IMR-90 (cell line): ENCODE results near the gene ST6GALNAC3. TPM values are rescaled to one million over a fixed set of nuclear protein-coding genes. Genes with fewer than 3 reads are reported as not detected.

Experiments used
- ATAC-seq: fragments of 200-7000 bp; cut with Tn5 transposase; 2 replicates; pipeline ENCODE4 v1.9.1; 2020; ENCODE audit warnings: low read depth, mild to moderate bottlenecking, moderate library complexity
- BruUV-seq: library from RNA; stranded (reverse); fragments of 400-500 nt; replicated peaks from 2 replicates; lab custom pipeline; 2021; lab: Mats Ljungman, UMichigan
- CTCF ChIA-PET: fragments of 300-600 bp; formaldehyde crosslinking; extraction: SDS; loops from one replicate; lab custom pipeline; 2021; ENCODE audit warnings: antibody characterized with exemption; lab: Yijun Ruan, JAX
- POLR2A ChIA-PET: fragments of 300-600 bp; sonication (Branson Sonifier 250); formaldehyde crosslinking; loops from one replicate; lab custom pipeline; 2022; ENCODE audit warnings: antibody characterized with exemption; ENCODE audit not compliant: unreplicated experiment; lab: Charles Lee
- DNase-seq: peaks from one replicate; pipeline ENCODE4 v3.0.0; 2013
- H2AFZ ChIP-seq: replicated peaks from 2 replicates; pipeline ENCODE3; 2013; ENCODE audit warnings: low read length, mild to moderate bottlenecking; ENCODE audit not compliant: poor library complexity
- H2AK5ac ChIP-seq: 2 replicates; pipeline ENCODE4 v1.6.1; 2013; ENCODE audit warnings: low read depth, low read length, inconsistent platforms
- H2AK9ac ChIP-seq: replicated peaks from 2 replicates; pipeline ENCODE3; 2013; ENCODE audit warnings: mild to moderate bottlenecking, low read depth, low read length, moderate library complexity; ENCODE audit not compliant: poor library complexity
- H2BK120ac ChIP-seq: 2 replicates; pipeline ENCODE4 v1.6.1; 2013; ENCODE audit warnings: low read depth, low read length, inconsistent platforms
- H2BK15ac ChIP-seq: 3 replicates; pipeline ENCODE4 v1.6.1; 2013; ENCODE audit warnings: low read depth, low read length, inconsistent platforms
- H2BK20ac ChIP-seq: 2 replicates; pipeline ENCODE4 v1.6.1; 2013; ENCODE audit warnings: low read depth, mild to moderate bottlenecking, inconsistent platforms, low read length, moderate library complexity
- H2BK5ac ChIP-seq: 2 replicates; pipeline ENCODE4 v1.6.1; 2013; ENCODE audit warnings: mild to moderate bottlenecking, low read depth, low read length, inconsistent platforms; ENCODE audit not compliant: poor library complexity, severe bottlenecking
- H3K14ac ChIP-seq: replicated peaks from 2 replicates; pipeline ENCODE4 v1.6.1; 2013; ENCODE audit warnings: low read depth, low read length, inconsistent platforms
- H3K18ac ChIP-seq: 2 replicates; pipeline ENCODE4 v1.6.1; 2013; ENCODE audit warnings: low read depth, low read length, control low read depth
- H3K23ac ChIP-seq: 2 replicates; pipeline ENCODE4 v1.6.1; 2013; ENCODE audit warnings: low read depth, low read length, inconsistent platforms
- H3K27ac ChIP-seq: 2 replicates; pipeline ENCODE4 v1.5.1; 2013; ENCODE audit warnings: mild to moderate bottlenecking, control low read depth, low read length; ENCODE audit not compliant: insufficient read depth
- H3K27me3 ChIP-seq: 2 replicates; pipeline ENCODE4 v1.6.1; 2013; ENCODE audit warnings: low read length; ENCODE audit not compliant: control insufficient read depth, insufficient read depth
- H3K36me3 ChIP-seq: 2 replicates; pipeline ENCODE4 v1.6.1; 2013; ENCODE audit warnings: low read length, mixed read lengths; ENCODE audit not compliant: control insufficient read depth, insufficient read depth
- H3K4ac ChIP-seq: 2 replicates; pipeline ENCODE4 v1.6.1; 2013; ENCODE audit warnings: low read depth, low read length, inconsistent platforms
- H3K4me1 ChIP-seq: 2 replicates; pipeline ENCODE4 v1.6.1; 2013; ENCODE audit warnings: low read length, mixed read lengths; ENCODE audit not compliant: control insufficient read depth, insufficient read depth
- H3K4me2 ChIP-seq: 2 replicates; pipeline ENCODE4 v1.6.1; 2013; ENCODE audit warnings: low read depth, mild to moderate bottlenecking, control low read depth, low read length, moderate library complexity
- H3K4me3 ChIP-seq: 2 replicates; pipeline ENCODE4 v1.5.1; 2013; ENCODE audit warnings: low read depth, mild to moderate bottlenecking, control low read depth, low read length, moderate library complexity; ENCODE audit not compliant: insufficient read depth
- H3K56ac ChIP-seq: 2 replicates; pipeline ENCODE4 v1.6.1; 2013; ENCODE audit warnings: low read length, inconsistent platforms; ENCODE audit not compliant: insufficient read depth; ENCODE audit errors: extremely low read depth
- H3K79me1 ChIP-seq, 2 experiments: 2 replicates each; pipeline ENCODE4 v1.6.1; 2013; ENCODE audit warnings: low read length in 2 of 2, inconsistent platforms in 1 of 2, low read depth in 1 of 2
- H3K9ac ChIP-seq: 2 replicates; pipeline ENCODE4 v1.6.1; 2013; ENCODE audit warnings: low read depth, low read length, control low read depth
- H3K9me1 ChIP-seq: 2 replicates; pipeline ENCODE4 v1.6.1; 2013; ENCODE audit warnings: low read length, inconsistent platforms; ENCODE audit not compliant: insufficient read depth
- H3K9me3 ChIP-seq: 2 replicates; pipeline ENCODE4 v1.6.1; 2013; ENCODE audit warnings: low read length; ENCODE audit not compliant: control insufficient read depth, insufficient read depth
- H4K20me1 ChIP-seq: 2 replicates; pipeline ENCODE4 v1.6.1; 2013; ENCODE audit warnings: low read length, inconsistent platforms; ENCODE audit not compliant: insufficient read depth
- H4K5ac ChIP-seq: 2 replicates; pipeline ENCODE4 v1.6.1; 2013; ENCODE audit warnings: mild to moderate bottlenecking, low read depth, low read length, control low read depth
- H4K8ac ChIP-seq, 2 experiments: 2 replicates each; pipeline ENCODE4 v1.6.1; 2013; ENCODE audit warnings: low read depth in 2 of 2, low read length in 2 of 2, control low read depth in 1 of 2, inconsistent platforms in 1 of 2
- H4K91ac ChIP-seq: 2 replicates; pipeline ENCODE4 v1.6.1; 2013; ENCODE audit warnings: low read depth, low read length, inconsistent platforms; ENCODE audit not compliant: insufficient read depth
- BHLHE40 ChIP-seq: fragments of 150-350 bp; IDR thresholded peaks from 2 replicates; pipeline ENCODE4 v1.6.1; 2016; ENCODE audit warnings: mild to moderate bottlenecking, low read depth, low read length
- CEBPB ChIP-seq: IDR thresholded peaks from 2 replicates; pipeline ENCODE4 v1.6.1; 2012; ENCODE audit warnings: low read depth, low read length, improper control_type of control experiment
- CHD1 ChIP-seq: IDR thresholded peaks from 2 replicates; pipeline ENCODE4 v1.6.1; 2012; ENCODE audit warnings: low read depth, low read length, improper control_type of control experiment
- ELK1 ChIP-seq: fragments of 150-350 bp; IDR thresholded peaks from 2 replicates; pipeline ENCODE4 v1.6.1; 2016; ENCODE audit warnings: low read depth, mild to moderate bottlenecking, low read length, moderate library complexity, borderline replicate concordance
- FOS ChIP-seq: fragments of 150-350 bp; IDR thresholded peaks from 2 replicates; pipeline ENCODE4 v1.6.1; 2016; ENCODE audit warnings: low read depth, low read length
- MAFK ChIP-seq: IDR thresholded peaks from 2 replicates; pipeline ENCODE4 v1.6.1; 2012; ENCODE audit warnings: low read depth, low read length, improper control_type of control experiment
- MAZ ChIP-seq: IDR thresholded peaks from 2 replicates; pipeline ENCODE4 v1.6.1; 2012; ENCODE audit warnings: low read depth, mild to moderate bottlenecking, low read length, improper control_type of control experiment, moderate library complexity, borderline replicate concordance
- MXI1 ChIP-seq: IDR thresholded peaks from 2 replicates; pipeline ENCODE4 v1.6.1; 2012; ENCODE audit warnings: low read depth, mild to moderate bottlenecking, low read length, moderate library complexity, borderline replicate concordance
- NFE2L2 ChIP-seq: fragments of 150-350 bp; IDR thresholded peaks from 2 replicates; pipeline ENCODE4 v1.6.1; 2016; ENCODE audit warnings: low read depth, mild to moderate bottlenecking, low read length
- POLR2A ChIP-seq: IDR thresholded peaks from 2 replicates; pipeline ENCODE4 v1.6.1; 2012; ENCODE audit warnings: mild to moderate bottlenecking, low read depth, low read length
- RAD21 ChIP-seq: IDR thresholded peaks from 2 replicates; pipeline ENCODE4 v1.6.1; 2012; ENCODE audit warnings: low read length, improper control_type of control experiment
- RCOR1 ChIP-seq: IDR thresholded peaks from 2 replicates; pipeline ENCODE4 v1.6.1; 2012; ENCODE audit warnings: mild to moderate bottlenecking, low read length, improper control_type of control experiment; ENCODE audit not compliant: insufficient replicate concordance
- RFX5 ChIP-seq: IDR thresholded peaks from 2 replicates; pipeline ENCODE4 v1.8.0; 2012; ENCODE audit warnings: low read depth, mild to moderate bottlenecking, low read length, moderate library complexity
- SMC3 ChIP-seq: fragments of 150-350 bp; IDR thresholded peaks from 2 replicates; pipeline ENCODE4 v1.6.1; 2016; ENCODE audit warnings: low read depth, mild to moderate bottlenecking, antibody characterized with exemption, low read length, moderate library complexity
- WGBS, 2 experiments: methylation state at CpG; one replicate each; pipeline versions ENCODE4 v1.1.5 to v1.1.7; 2013; ENCODE audit warnings: missing lambda C conversion rate in 2 of 2; ENCODE audit not compliant: insufficient read length in 1 of 2; ENCODE audit errors: extremely low coverage in 2 of 2; 5-methylcytosine and 5-hydroxymethylcytosine counted together
- dilution Hi-C: fragments of 300-500 bp; cut with HindIII; formaldehyde crosslinking; loops from one replicate; pipeline ENCODE4 v1.14.3; 2018; ENCODE audit warnings: low sequenced_read_pairs; ENCODE audit not compliant: unreplicated experiment
- in situ Hi-C: fragments of 300-500 bp; cut with MboI; formaldehyde crosslinking; loops from 3 replicates; pipeline ENCODE4 v1.14.3; 2019; ENCODE audit warnings: low sequenced_read_pairs, inconsistent platforms, mixed read lengths
- intact Hi-C: fragments of 100-400 bp; cut with micrococcal nuclease; formaldehyde crosslinking; loops from 2 replicates; pipeline ENCODE4 v1.10.0; 2022
- polyA plus RNA-seq, 3 experiments: library from polyadenylated mRNA; depleted of rRNA; stranded (reverse); fragments of >200 nt; gene quantifications; 2 replicates each; pipeline ENCODE4 v1.2.3, GENCODE V29; 2012; ENCODE audit warnings: low replicate concordance in 1 of 3
- total RNA-seq: library from RNA; depleted of rRNA; stranded (reverse); fragments of >200 nt; gene quantifications from 2 replicates; pipeline ENCODE4 v1.2.3, GENCODE V29; 2012
- TF ChIP-seq, protein P1 (sequence below): fragments of 150-350 bp; IDR thresholded peaks from 2 replicates; pipeline ENCODE4 v1.6.1; 2017; ENCODE audit warnings: mild to moderate bottlenecking, antibody characterized with exemption, low read length, low read depth
- TF ChIP-seq, protein P2 (sequence below): conservative IDR thresholded peaks from 2 replicates; pipeline ENCODE4 v1.5.1; 2012; ENCODE audit warnings: mild to moderate bottlenecking, low read depth, low read length, improper control_type of control experiment

The ST6GALNAC3 gene
- total and polyA plus RNA-seq, 2 of the 4 experiments (the other 2 are of a cell fraction): 0.65 to 1.3 TPM

DNA sequence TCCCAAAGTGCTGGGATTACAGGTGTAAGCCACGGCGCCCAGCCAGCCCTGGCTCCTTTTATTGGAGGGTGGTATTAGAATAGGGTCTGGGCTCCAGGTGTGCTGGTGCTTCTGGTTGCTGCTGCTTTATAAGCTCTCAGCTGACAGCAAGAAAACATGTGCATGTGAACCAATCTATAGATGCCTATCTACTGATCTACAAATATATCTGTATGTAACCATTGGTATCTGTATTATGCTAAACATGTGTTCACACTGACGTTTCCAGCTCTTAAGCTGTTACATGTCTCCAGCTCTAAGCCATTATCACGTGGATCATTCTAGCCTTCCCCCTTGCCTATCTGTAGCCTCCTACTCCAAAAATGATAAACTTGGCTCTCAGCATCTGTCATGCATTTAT is 82.4 kb downstream of the ST6GALNAC3 start:
- Histone ChIP-seq H3K14ac (no peak overlapping the region), H3K56ac (no peak overlapping the region), H3K27me3 (no peaks in the 10 kb centered on the region), H3K23ac (no peak overlapping the region), H3K18ac (no peak overlapping the region), H2BK5ac (no peak overlapping the region), H2BK20ac (no peak overlapping the region), H4K5ac (no peak overlapping the region), H3K27ac (no peak overlapping the region), H3K9me3 (no peaks in the 10 kb centered on the region), H3K9me1 (no peaks in the 10 kb centered on the region; the same call in 1 of the 2 replicates), H2BK15ac (no peak overlapping the region), H2AK9ac (no peak overlapping the region), H4K20me1 (no peaks in the 10 kb centered on the region), H2BK120ac (no peak overlapping the region), H4K91ac (no peak overlapping the region), H3K4me1 (no peaks in the 10 kb centered on the region), H2AFZ (no peak overlapping the region), H3K79me1 (no peaks in the 10 kb centered on the region), H3K36me3 (no peaks in the 10 kb centered on the region), H3K4ac (no peak overlapping the region), H2AK5ac (no peak overlapping the region), H3K9ac (no peak overlapping the region), H3K4me3 (no peak overlapping the region), H4K8ac (no peak overlapping the region), H3K4me2 (no peak overlapping the region)
- ATAC-seq (no peak), DNase-seq (no peak)
- TF ChIP-seq, protein P1, sequence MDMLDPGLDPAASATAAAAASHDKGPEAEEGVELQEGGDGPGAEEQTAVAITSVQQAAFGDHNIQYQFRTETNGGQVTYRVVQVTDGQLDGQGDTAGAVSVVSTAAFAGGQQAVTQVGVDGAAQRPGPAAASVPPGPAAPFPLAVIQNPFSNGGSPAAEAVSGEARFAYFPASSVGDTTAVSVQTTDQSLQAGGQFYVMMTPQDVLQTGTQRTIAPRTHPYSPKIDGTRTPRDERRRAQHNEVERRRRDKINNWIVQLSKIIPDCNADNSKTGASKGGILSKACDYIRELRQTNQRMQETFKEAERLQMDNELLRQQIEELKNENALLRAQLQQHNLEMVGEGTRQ: no peak
- TF ChIP-seq, protein P2, sequence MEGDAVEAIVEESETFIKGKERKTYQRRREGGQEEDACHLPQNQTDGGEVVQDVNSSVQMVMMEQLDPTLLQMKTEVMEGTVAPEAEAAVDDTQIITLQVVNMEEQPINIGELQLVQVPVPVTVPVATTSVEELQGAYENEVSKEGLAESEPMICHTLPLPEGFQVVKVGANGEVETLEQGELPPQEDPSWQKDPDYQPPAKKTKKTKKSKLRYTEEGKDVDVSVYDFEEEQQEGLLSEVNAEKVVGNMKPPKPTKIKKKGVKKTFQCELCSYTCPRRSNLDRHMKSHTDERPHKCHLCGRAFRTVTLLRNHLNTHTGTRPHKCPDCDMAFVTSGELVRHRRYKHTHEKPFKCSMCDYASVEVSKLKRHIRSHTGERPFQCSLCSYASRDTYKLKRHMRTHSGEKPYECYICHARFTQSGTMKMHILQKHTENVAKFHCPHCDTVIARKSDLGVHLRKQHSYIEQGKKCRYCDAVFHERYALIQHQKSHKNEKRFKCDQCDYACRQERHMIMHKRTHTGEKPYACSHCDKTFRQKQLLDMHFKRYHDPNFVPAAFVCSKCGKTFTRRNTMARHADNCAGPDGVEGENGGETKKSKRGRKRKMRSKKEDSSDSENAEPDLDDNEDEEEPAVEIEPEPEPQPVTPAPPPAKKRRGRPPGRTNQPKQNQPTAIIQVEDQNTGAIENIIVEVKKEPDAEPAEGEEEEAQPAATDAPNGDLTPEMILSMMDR: no peak
- TF ChIP-seq FOS: no peak
- TF ChIP-seq RCOR1: no peak
- no peak for TF ChIP-seq NFE2L2
- TF ChIP-seq MAFK: no peak
- no peak for TF ChIP-seq BHLHE40
- no peak for TF ChIP-seq RFX5
- no peak for TF ChIP-seq POLR2A
- TF ChIP-seq CHD1: no peak
- TF ChIP-seq ELK1: no peak
- no peak for TF ChIP-seq CEBPB
- TF ChIP-seq MXI1: no peak
- no peak for TF ChIP-seq RAD21
- no peak for TF ChIP-seq MAZ
- no peak for TF ChIP-seq SMC3
- WGBS, 2 experiments: no CpG with 5 or more reads among the region's 4 CpGs
- in situ Hi-C loops (loop anchor here (10.0 kb wide), 1 partner anchor 988 kb away; no protein-coding TSS in a partner anchor), dilution Hi-C loops (no loop called here), intact Hi-C loops (loop anchor here (10.0 kb wide), 1 partner anchor 748 kb away; no protein-coding TSS in a partner anchor)
- ChIA-PET POLR2A (interaction anchor here (0.6 kb wide), 1 partner anchor 622 kb away, joined by 3 read pairs; no protein-coding TSS in a partner anchor), CTCF (interaction anchor here (0.6 kb wide), 1 partner anchor 179 kb away, joined by 3 read pairs; no protein-coding TSS in a partner anchor)
- no TSS peak for BruUV-seq
